ENCODE measurements around the gene BHMT2. TPM values are rescaled to one million over a fixed set of nuclear protein-coding genes. Genes with fewer than 3 reads are reported as not detected.

Gene BHMT2
- total and polyA plus RNA-seq, 10 donors, result 0.17 to 2.6 (median 0.64) TPM; not detected in 1

- DNase-seq, result no peak
- Histone ChIP-seq H3K9me3 (no peaks in the 10 kb centered on the region), H3K27me3 (replicated peaks in 1 of 7) (no peaks in the 10 kb centered on the region), H3K4me1 (no peaks in the 10 kb centered on the region), H3K4me3 (no peak overlapping the region), H3K27ac (no peak overlapping the region), H3K36me3 (no peaks in the 10 kb centered on the region)
- TF ChIP-seq, protein P1, sequence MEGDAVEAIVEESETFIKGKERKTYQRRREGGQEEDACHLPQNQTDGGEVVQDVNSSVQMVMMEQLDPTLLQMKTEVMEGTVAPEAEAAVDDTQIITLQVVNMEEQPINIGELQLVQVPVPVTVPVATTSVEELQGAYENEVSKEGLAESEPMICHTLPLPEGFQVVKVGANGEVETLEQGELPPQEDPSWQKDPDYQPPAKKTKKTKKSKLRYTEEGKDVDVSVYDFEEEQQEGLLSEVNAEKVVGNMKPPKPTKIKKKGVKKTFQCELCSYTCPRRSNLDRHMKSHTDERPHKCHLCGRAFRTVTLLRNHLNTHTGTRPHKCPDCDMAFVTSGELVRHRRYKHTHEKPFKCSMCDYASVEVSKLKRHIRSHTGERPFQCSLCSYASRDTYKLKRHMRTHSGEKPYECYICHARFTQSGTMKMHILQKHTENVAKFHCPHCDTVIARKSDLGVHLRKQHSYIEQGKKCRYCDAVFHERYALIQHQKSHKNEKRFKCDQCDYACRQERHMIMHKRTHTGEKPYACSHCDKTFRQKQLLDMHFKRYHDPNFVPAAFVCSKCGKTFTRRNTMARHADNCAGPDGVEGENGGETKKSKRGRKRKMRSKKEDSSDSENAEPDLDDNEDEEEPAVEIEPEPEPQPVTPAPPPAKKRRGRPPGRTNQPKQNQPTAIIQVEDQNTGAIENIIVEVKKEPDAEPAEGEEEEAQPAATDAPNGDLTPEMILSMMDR (IDR thresholded peaks at IDR 0.05 in 8 of 11, conservative IDR thresholded peaks at IDR 0.05 in 3 of 11), result no peak
- TF ChIP-seq POLR2AphosphoS5 (IDR thresholded peaks at IDR 0.05) (no peak), POLR2A (IDR thresholded peaks at IDR 0.05) (no peak)
- 76 to 86% (median 82%) methylated on average over 2 of the region's 2 CpGs for WGBS, 5 donors
- intact Hi-C loops (cut with DNase I; ENCODE audit: low total_unique reads), result no loop called here
Measured at GRCh38 chr5:79080804-79081203, 11.2 kb downstream of the BHMT2 start.

DNA sequence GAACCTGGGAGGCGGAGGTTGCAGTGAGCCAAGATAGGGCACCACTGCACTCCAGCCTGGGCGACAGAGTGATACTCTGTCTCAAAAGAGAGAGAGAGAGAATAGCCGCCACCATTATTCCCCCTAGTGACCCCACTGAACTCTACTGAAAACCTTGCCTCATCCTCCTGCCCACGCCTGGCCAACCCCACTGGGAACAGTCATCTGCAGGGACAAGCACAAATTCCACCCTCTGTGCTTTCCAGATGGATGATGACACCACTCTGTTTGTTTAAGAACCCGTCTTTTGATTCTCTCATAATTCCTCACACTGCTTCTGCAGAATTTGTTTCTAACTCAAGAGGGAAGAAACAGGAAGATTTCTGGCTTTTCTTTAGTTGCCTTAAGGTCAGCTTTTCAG is 12.2 kb downstream of the BHMT2 start:
- H3K36me3 ChIP-seq, result no peaks in the 10 kb centered on the region
- 87 to 97% (median 91%) methylated on average over 5 of the region's 5 CpGs for WGBS, 5 donors
- H3K4me1 ChIP-seq, result no peaks in the 10 kb centered on the region
- H3K27me3 ChIP-seq (replicated peaks in 1 of 7), result no peaks in the 10 kb centered on the region
- H3K4me3 ChIP-seq, result no peak overlapping the region
- H3K27ac ChIP-seq, result no peak overlapping the region
- intact Hi-C loops (cut with DNase I; ENCODE audit: low total_unique reads), result no loop called here
- H3K9me3 ChIP-seq, result no peaks in the 10 kb centered on the region
- DNase-seq, result no peak
- TF ChIP-seq POLR2AphosphoS5 (IDR thresholded peaks at IDR 0.05), result no peak
- TF ChIP-seq POLR2A (IDR thresholded peaks at IDR 0.05), result no peak
- TF ChIP-seq, protein P1 (IDR thresholded peaks at IDR 0.05 in 8 of 11, conservative IDR thresholded peaks at IDR 0.05 in 3 of 11), result no peak

DNA sequence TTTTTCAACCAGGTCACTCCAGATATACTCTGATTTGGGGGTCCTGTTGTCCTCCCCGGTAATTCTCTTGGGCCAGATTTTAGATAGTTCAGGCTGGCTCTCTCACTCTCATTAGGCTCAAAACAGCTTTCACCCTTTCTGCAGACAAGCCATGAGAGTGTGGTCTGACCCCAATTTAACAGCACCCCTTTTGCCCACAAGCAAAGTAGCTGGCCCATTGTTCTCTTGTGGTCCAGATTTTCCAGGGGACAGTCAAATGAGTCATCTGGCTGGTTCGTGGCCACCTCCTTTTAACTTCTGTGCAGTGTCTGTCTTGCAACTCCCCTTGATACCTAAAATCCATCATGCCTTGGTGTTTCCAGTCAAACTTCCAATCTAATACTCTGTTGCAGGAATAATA is 16.5 kb downstream of the BHMT2 start:
- H3K27me3 ChIP-seq (replicated peaks in 1 of 7), result no peaks in the 10 kb centered on the region
- H3K9me3 ChIP-seq, result no peaks in the 10 kb centered on the region
- H3K36me3 ChIP-seq, result no peaks in the 10 kb centered on the region
- no peaks in the 10 kb centered on the region for H3K4me1 ChIP-seq
- WGBS, 5 donors, result 70 to 88% (median 80%) methylated on average over 2 of the region's 2 CpGs
- H3K27ac ChIP-seq, result no peak overlapping the region
- no peak for TF ChIP-seq POLR2AphosphoS5 (IDR thresholded peaks at IDR 0.05)
- no peak for TF ChIP-seq POLR2A (IDR thresholded peaks at IDR 0.05)
- TF ChIP-seq, protein P1 (IDR thresholded peaks at IDR 0.05 in 8 of 11, conservative IDR thresholded peaks at IDR 0.05 in 3 of 11), result no peak
- DNase-seq, result no peak
- no peak overlapping the region for H3K4me3 ChIP-seq
- intact Hi-C loops (cut with DNase I; ENCODE audit: low total_unique reads), result no loop called here

DNA sequence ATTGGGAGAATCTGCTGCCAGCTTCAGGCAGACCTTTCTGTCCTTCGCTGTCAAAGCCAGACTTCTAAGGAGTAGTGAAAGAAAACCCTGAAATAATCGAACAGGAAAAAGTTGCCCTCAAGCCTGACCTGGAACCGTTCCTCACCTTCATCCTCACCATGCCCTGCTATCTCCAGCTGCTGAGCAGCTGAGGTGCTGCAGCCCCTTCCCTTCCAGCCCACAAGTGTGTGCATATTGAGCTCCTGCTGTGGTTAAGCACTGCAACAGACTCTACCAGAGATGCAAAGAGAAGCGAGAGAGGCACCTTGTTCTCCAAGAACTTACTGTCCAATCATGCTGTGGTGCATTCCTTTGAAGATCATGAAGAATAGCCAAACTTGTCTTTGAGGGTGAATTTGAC is 18.9 kb downstream of the BHMT2 start:
- Histone ChIP-seq H3K4me3 (no peak overlapping the region), H3K9me3 (no peaks in the 10 kb centered on the region), H3K27me3 (replicated peaks in 1 of 7) (no peaks in the 10 kb centered on the region), H3K36me3 (no peaks in the 10 kb centered on the region), H3K4me1 (no peaks in the 10 kb centered on the region), H3K27ac (no peak overlapping the region)
- WGBS, 5 donors, result 73 to 84% (median 77%) methylated on average over 4 of the region's 4 CpGs
- intact Hi-C loops (cut with DNase I; ENCODE audit: low total_unique reads), result no loop called here
- no peak for DNase-seq
- TF ChIP-seq, protein P1 (IDR thresholded peaks at IDR 0.05 in 8 of 11, conservative IDR thresholded peaks at IDR 0.05 in 3 of 11), result no peak
